ENCODE results near the gene BAZ2A.

BAZ2A gene

DNA sequence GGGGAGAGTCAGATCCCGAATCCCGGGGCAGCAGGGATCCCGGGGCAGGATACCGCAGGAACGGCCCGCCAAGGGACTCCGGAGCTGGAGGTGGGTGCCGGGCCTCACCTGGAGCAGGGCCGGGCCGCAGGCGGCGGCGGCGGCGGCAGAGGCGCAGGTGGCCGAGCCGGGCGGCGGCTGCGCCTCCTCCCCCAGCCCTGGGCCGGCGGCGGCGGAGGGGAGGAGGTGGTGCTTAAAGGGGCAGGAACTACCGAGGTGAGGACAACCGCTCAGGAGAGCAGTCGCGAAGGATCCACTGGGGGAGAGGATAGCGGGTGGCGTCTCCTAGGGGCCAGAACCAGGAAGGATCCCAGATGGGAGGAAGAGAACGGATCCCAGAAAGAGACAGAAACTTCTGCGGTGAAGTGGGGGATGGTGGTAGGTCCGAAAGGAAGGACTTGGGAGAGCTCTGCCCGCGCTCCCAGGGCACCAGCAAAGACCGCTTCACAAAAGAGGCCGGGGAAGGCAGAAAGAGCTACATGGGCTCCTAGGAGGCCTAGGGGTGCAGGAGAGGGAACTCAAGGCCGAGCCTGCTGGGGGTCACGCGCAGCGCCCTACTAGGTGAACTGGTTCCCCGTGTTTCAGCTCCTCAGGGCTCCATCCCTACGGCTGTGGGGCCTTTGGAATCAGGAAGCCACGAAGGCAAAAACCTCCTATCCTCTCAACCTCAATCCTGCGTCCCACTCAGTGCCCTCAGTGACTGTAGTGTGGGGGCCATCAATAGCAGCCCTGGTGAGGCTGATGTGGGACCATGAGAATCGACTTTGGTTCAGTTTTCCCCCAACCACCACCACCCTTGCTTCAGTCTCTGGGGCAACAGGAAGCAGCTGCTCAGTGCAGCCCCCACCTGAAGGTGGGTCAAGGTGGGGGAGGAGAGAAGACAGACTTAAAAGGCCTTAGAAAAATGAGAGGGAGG lies 5.0 kb upstream of the BAZ2A start:
- peak; percentile 79 to 85 for DNase-seq

GRCh38 chr12:56634242-56634836 lies 4.2 kb upstream of the BAZ2A start:
- DNase-seq: peak; percentile 13 to 70

GRCh38 chr12:56633468-56634241 lies 3.5 kb upstream of the BAZ2A start:
- DNase-seq: no peak

- DNase-seq: no peak
Observed at GRCh38 chr12:56632701-56633467, 2.8 kb upstream of the BAZ2A start.

DNA sequence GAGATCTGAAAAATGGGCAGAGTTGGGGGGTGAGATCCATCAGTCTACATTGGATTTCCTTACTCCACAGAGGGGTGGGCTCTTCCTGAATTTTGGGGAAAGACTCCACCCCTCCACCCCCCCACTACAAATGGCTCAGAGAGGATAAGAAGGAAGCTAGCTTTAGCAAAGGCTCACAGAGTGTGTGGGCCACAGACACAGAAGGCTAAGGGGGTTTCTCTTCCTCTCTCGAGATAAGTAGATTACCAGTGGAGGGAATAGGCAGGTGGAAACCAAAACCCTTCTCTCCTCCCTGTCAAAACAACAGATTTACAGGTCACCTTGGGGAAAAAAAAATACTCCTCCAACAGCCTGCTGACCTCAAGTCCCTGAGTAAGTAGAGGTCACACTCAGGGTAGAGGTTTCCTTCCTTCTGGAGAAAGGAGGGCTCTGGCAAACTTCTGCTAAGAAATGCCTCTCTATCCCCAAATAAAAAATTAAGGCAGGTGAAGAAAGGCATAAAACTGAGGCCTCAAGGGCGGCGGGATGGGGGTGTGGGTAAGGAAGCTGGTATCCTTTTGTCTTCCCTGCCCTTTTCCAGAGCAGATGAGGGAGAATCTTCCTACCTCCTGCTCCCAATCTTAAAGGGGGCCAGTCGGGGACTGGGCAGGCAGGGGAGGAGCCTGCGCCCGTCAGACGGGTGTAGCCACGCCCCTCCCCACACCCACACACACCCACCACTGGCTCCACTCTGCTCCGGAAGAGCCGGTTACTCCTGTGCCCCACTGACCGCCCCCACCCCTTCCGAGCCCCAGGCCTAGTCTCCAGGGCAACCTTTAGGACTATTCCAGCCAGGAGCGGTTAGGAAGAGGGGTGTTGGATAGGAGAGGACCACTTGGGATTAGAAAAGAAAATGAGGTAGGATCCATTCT lies 1.9 kb upstream of the BAZ2A start:
- DNase-seq: peak in 1 of 2 experiments; percentile 21

DNA sequence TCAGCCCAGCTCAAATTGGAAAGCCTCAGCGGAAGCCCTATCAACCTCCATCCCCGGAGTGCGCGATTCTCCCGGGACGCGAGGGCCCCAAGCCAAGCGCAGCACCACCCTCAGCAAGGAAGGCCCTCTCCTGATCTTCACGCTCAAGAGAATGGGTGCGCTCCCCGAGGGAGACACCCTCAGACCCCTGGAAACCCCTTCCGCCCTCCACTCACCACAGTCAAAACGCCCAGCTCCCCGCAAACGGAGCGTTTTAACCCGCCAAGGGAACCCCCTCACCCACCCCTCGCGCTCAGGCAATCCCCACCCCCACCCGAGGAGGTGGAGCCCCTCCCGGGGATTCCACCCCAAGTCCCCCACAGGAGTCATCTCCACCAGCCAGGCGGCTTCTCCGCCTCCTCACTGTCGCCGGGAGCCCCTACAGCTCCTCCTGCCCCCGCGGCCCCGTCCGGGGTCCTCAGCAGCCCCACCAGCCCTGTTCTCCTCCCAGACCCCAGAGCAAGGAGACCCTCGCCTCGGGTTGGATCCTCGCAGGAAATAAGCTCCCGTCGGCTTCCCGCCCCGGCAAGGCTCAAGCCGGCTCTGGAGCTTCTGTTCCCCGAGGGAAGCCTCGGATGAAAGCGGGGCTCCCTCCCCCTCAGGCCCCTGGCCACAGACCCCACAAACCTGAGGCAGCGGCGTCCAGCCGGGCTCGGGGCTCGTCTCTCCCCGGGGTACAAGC lies 507 bp downstream of the BAZ2A start:
- no peak for DNase-seq

DNA sequence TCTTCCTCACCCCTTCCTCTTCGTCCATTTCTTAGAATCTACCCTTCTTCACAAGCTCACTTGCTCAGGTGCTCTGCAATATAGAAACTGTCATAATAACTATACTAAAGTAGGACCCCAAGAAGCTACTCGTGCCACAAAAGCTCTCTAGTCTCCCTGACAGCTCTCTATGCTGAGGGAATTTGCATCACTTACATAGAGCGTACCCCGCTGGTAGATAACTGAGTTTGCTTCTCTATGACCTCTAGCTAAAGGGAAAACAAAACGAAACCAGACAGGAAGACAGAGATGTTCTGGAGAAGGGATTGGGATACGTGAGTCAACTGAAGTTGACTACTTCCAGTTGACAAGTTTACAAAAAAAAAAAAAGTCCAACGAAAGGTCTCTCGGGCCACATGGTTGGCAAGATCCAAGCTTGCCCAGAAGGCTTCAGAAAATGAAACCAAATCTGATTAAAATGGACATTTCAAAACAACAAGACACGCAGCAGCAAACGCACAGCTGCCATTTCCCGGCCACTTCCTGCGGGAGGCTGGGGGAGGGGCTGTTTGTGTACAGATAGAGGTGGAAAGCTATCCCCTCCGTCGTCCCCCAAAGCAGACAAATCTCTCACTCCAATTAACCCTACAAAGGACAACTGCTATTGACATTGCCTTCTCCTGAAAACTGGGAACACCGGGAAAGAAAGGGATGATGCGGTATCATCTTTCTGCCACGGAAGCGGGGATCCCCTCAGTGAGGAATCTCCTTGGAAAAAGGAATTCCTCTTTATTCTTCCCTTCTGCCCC lies 1.3 kb downstream of the BAZ2A start:
- DNase-seq: peak; percentile 6 to 44

DNA sequence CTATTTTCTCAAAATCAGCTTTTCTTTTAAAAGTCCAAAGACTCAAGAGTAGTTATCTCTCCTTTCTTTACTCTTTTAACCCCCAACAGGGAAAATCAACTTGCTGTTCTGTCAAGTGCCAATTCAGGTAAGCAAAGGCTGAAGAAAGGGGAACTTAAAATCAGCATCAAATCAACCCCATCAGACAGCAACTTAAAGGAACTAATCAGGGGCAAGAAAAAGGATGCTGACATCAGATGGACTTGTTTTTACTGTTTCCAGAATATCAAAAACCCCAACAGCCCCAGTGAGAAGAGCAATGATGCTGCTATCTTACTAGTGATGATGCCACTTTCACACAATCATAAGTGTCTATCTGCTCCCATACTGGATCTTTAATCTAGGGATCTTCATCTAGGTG lies 3.4 kb downstream of the BAZ2A start:
- DNase-seq: no peak

- no peak for DNase-seq
Observed at GRCh38 chr12:56622535-56622934, 7.6 kb downstream of the BAZ2A start.

DNA sequence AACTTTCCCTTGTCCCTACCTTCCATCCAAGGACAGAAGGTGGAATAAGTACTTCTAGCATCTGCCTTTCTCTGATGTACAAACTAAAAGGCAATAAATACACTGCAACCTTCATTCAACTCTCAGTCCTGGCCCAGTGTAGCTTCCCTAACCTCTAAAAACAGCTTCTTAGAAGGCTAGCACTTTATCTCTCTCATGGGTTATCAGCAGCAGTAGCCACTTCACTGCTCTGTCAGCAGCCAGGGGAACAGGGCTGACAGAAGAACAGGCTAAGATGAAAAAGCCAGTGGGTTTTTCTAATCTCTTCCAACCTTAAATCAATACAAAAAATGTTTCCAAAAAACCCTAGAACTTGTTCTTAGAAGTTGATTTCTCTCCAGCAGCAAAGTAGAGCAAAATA lies 13.2 kb downstream of the BAZ2A start:
- DNase-seq: no peak

GRCh38 chr12:56616244-56616643 lies 13.9 kb downstream of the BAZ2A start:
- no peak for DNase-seq

DNA sequence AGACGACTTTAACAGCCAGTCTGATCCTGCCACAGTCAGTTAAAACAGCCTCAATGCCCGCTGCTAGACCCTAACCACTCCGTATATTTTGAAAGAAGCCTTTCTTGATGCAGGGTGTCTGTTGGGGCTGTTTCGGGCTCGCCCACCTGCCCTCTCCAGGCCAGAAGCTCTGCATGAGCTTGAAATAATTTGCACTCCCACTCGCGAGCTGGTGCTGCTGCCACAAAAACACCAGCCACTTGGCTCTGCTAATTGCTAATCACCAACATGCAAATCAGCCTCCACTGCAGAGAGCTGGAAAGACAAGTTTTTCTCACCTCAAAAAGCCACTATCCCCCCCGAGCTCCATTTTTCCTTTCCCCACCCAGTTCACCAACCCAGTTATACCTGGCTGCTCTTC lies 15.5 kb downstream of the BAZ2A start:
- DNase-seq: no peak

GRCh38 chr12:56604355-56604754 lies 25.8 kb downstream of the BAZ2A start:
- no peak for DNase-seq

GRCh38 chr12:56602239-56602638 lies 27.9 kb downstream of the BAZ2A start:
- no peak for DNase-seq

- peak in 1 of 2 experiments; percentile 5 for DNase-seq
Observed at GRCh38 chr12:56601503-56601902, 28.6 kb downstream of the BAZ2A start.

GRCh38 chr12:56600753-56601152 lies 29.4 kb downstream of the BAZ2A start:
- DNase-seq: no peak

- no peak for DNase-seq
Observed at GRCh38 chr12:56599797-56600196, 30.3 kb downstream of the BAZ2A start.

DNA sequence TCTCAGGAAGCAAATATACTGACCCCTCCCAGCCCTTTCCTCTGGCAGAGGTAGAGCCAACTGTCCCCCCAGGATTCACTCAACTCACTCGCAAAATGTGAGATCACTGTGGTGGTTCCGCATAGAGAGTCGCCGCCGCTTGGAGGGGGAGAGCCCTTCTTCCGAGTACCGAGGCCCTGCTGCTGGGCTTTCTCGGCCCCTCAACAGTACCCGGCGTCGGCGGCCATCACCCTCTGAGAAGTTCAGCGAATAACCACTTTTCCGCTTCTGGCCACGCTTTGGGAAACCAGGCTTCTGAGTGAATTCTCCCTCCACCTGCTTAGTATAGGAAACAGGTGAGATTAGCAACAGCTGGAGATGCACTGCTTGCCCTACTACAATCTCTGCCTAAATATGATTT lies 31.1 kb downstream of the BAZ2A start:
- DNase-seq: no peak

DNA sequence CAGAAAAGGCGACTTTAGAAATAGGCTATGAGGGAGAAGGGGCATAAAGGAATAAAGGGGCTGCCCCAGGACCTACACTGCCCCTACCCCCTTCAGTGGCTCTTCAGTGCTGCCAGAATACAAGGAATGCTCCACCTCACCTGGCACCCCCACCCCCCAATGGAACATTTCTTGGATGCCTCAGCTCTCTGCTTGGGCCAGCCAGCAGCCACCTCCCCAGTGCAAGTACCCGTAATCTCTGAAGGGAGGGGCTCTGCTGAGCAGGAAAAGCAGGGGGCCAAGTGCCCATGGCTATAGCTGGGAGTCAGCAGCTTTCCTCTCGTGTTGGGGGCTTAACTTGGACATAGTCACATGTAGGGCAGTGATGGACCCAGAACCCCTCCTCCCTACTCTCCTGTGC lies 33.3 kb downstream of the BAZ2A start:
- no peak for DNase-seq
